ENCODE measurements around the gene PPRC1. TPM values are rescaled to one million over a fixed set of nuclear protein-coding genes. Genes with fewer than 3 reads are reported as not detected.

Gene PPRC1
- total RNA-seq, 1 donor from 2014 or later = 70.4 TPM

GRCh38 chr10:102140913-102141540, 8.2 kb downstream of the PPRC1 start:
- intact Hi-C loops (cut with micrococcal nuclease) = no loop called here

GRCh38 chr10:102141583-102142107, 8.8 kb downstream of the PPRC1 start:
- intact Hi-C loops (cut with micrococcal nuclease) = no loop called here

GRCh38 chr10:102146971-102147428, 14.2 kb downstream of the PPRC1 start:
- intact Hi-C loops (cut with micrococcal nuclease) = no loop called here

- intact Hi-C loops (cut with micrococcal nuclease) = no loop called here
Measured at GRCh38 chr10:102147561-102147960, 14.7 kb downstream of the PPRC1 start.

- intact Hi-C loops (cut with micrococcal nuclease) = no loop called here
Measured at GRCh38 chr10:102148275-102148674, 15.4 kb downstream of the PPRC1 start.

- intact Hi-C loops (cut with micrococcal nuclease) = no loop called here
Measured at GRCh38 chr10:102150970-102151773, 18.3 kb downstream of the PPRC1 start.

- intact Hi-C loops (cut with micrococcal nuclease) = loop anchor here (1.0 to 2.0 kb wide), 13 partner anchors 20 to 1216 kb away; partner anchors contain the start of genes ACTR1A, ARMH3, CUEDC2 and GBF1
Measured at GRCh38 chr10:102151774-102152544, 19.1 kb downstream of the PPRC1 start, which contains the start of gene NOLC1. TSS of gene NOLC1 (plus strand) at chr10:102152389. CDS start at chr10:102152411, 22 bp downstream.

GRCh38 chr10:102152545-102152890, 19.7 kb downstream of the PPRC1 start:
- intact Hi-C loops (cut with micrococcal nuclease) = loop anchor here (1.0 to 2.0 kb wide), 13 partner anchors 20 to 1216 kb away; partner anchors contain the start of genes ACTR1A, ARMH3, CUEDC2 and GBF1

- intact Hi-C loops (cut with micrococcal nuclease) = loop anchor here (2.0 kb wide), 2 partner anchors 92 to 96 kb away; partner anchors contain the start of genes ARMH3 and GBF1
Measured at GRCh38 chr10:102153093-102153620, 20.3 kb downstream of the PPRC1 start.

GRCh38 chr10:102154466-102155116, 21.8 kb downstream of the PPRC1 start:
- intact Hi-C loops (cut with micrococcal nuclease) = no loop called here

- intact Hi-C loops (cut with micrococcal nuclease) = no loop called here
Measured at GRCh38 chr10:102157224-102157623, 24.4 kb downstream of the PPRC1 start.

GRCh38 chr10:102159051-102159597, 26.3 kb downstream of the PPRC1 start:
- intact Hi-C loops (cut with micrococcal nuclease) = no loop called here

GRCh38 chr10:102159831-102160230, 27.0 kb downstream of the PPRC1 start:
- intact Hi-C loops (cut with micrococcal nuclease) = no loop called here

GRCh38 chr10:102163342-102163989, 30.6 kb downstream of the PPRC1 start:
- intact Hi-C loops (cut with micrococcal nuclease) = no loop called here

GRCh38 chr10:102167861-102168260, 35.0 kb downstream of the PPRC1 start:
- intact Hi-C loops (cut with micrococcal nuclease) = loop anchor here (5.0 kb wide), 1 partner anchor 309 kb away; no protein-coding TSS in a partner anchor

GRCh38 chr10:102170602-102171001, 37.8 kb downstream of the PPRC1 start:
- intact Hi-C loops (cut with micrococcal nuclease) = no loop called here

GRCh38 chr10:102172288-102172687, 39.4 kb downstream of the PPRC1 start:
- intact Hi-C loops (cut with micrococcal nuclease) = no loop called here

GRCh38 chr10:102175415-102175814, 42.6 kb downstream of the PPRC1 start:
- intact Hi-C loops (cut with micrococcal nuclease) = no loop called here

GRCh38 chr10:102184606-102185005, 51.8 kb downstream of the PPRC1 start:
- intact Hi-C loops (cut with micrococcal nuclease) = loop anchor here (5.0 kb wide), 1 partner anchor 43 kb away; the partner anchor contains the start of gene ELOVL3
